Measurements from ENCODE around the gene SPOCK1. TPM values are rescaled to one million over a fixed set of nuclear protein-coding genes. Genes with fewer than 3 reads are reported as not detected.

Gene SPOCK1
- total RNA-seq, 1 experiment from 2014 or later = 10.9 TPM

- no peak overlapping the region for H3K9ac ChIP-seq (ENCODE audit: extremely low read depth, insufficient read length, low read length)
- H3K36me3 Mint-ChIP-seq (ENCODE audit: insufficient read depth in 1 of 3, low read depth in 3 of 3) = peaks cover 0 to 3% (median 0%) of the 10 kb centered on the region in 3 experiments; a peak in 2 of 7 replicates
- DNase-seq = no peak
- no peak for TF ChIP-seq CTCF (conservative IDR thresholded peaks at IDR 0.05)
- no peaks in the 10 kb centered on the region for H3K9me3 ChIP-seq (ENCODE audit: control insufficient read depth, low read depth, low read length)
- no peak overlapping the region for H2AK5ac ChIP-seq (ENCODE audit: insufficient read length, low read length)
- no peak overlapping the region for H4K8ac ChIP-seq (replicated peaks; ENCODE audit: insufficient read length, low read depth, low read length)
- no peak overlapping the region for H2BK5ac ChIP-seq (ENCODE audit: insufficient read length, low read length)
- no peak overlapping the region for H3K56ac ChIP-seq (ENCODE audit: insufficient read length, low read depth, low read length)
- no peaks in the 10 kb centered on the region for H3K27me3 Mint-ChIP-seq (ENCODE audit: low read depth)
- no peaks in the 10 kb centered on the region for H3K4me1 Mint-ChIP-seq
- no peaks in the 10 kb centered on the region for H3K27me3 ChIP-seq (ENCODE audit: insufficient read depth, low read length)
- no peaks in the 10 kb centered on the region for H3K23me2 ChIP-seq (ENCODE audit: insufficient read length, low read depth, low read length, poor library complexity, severe bottlenecking)
- H3K79me1 ChIP-seq (ENCODE audit: insufficient read depth, low read depth, low read length, poor library complexity, severe bottlenecking) = no peaks in the 10 kb centered on the region
- no peak overlapping the region for H3K4me2 ChIP-seq (ENCODE audit: insufficient read depth, insufficient read length, low read length)
- H3K23ac ChIP-seq (ENCODE audit: insufficient read length, low read depth, low read length) = no peak overlapping the region
- no peaks in the 10 kb centered on the region for H3K79me2 ChIP-seq (ENCODE audit: insufficient read depth, low read length)
- no peak overlapping the region for H4K5ac ChIP-seq (ENCODE audit: insufficient read length, low read depth, low read length)
- no peak overlapping the region for H3K14ac ChIP-seq (ENCODE audit: insufficient read depth, low read length)
- no peak overlapping the region for H3K4me3 Mint-ChIP-seq
- no peak overlapping the region for H2BK15ac ChIP-seq (ENCODE audit: low read depth, low read length)
- H3T11ph ChIP-seq (ENCODE audit: low read length) = no peak overlapping the region
- no peak overlapping the region for H3K18ac ChIP-seq (ENCODE audit: insufficient read length, low read depth, low read length)
- no peak overlapping the region for H2BK120ac ChIP-seq (ENCODE audit: low read depth, low read length, poor library complexity, severe bottlenecking)
- no peak overlapping the region for H2AFZ ChIP-seq (ENCODE audit: low read length)
- peaks cover 3% of the 10 kb centered on the region in 2 experiments; a peak in 2 of 5 replicates for H3K9me3 Mint-ChIP-seq
- no CpG with 5 or more reads among the region's 10 CpGs for WGBS (ENCODE audit: extremely low coverage, insufficient read length, low lambda C conversion rate)
- no peak overlapping the region for H3K4ac ChIP-seq (ENCODE audit: low read depth, low read length)
- H4K91ac ChIP-seq (ENCODE audit: insufficient read length, low read depth, low read length) = no peak overlapping the region
- no peak overlapping the region for H2BK20ac ChIP-seq (ENCODE audit: low read depth, low read length, poor library complexity, severe bottlenecking)
- H2BK12ac ChIP-seq (ENCODE audit: insufficient read length, low read depth, low read length) = no peak overlapping the region
- no peak overlapping the region for H3K27ac Mint-ChIP-seq
- no peaks in the 10 kb centered on the region for H3K4me1 ChIP-seq (ENCODE audit: insufficient read depth, low read length)
- no peak overlapping the region for H3K27ac ChIP-seq (ENCODE audit: insufficient read length, low read depth, low read length)
- H4K20me1 ChIP-seq (ENCODE audit: control insufficient read depth, insufficient read depth, insufficient read length) = no peaks in the 10 kb centered on the region
Measured at GRCh38 chr5:137234973-137235943, 263.9 kb downstream of the SPOCK1 start.

All from H9 (cell line).